ENCODE results near the gene ARFGAP1. TPM values are rescaled to one million over a fixed set of nuclear protein-coding genes. Genes with fewer than 3 reads are reported as not detected.

ARFGAP1 gene
- total and polyA plus RNA-seq, 2 of the 4 experiments (the other 2 are of a cell fraction): 59.1 to 194 TPM

- no peak overlapping the region for H2BK120ac ChIP-seq (ENCODE audit: low read depth, low read length)
- WGBS, 2 experiments (ENCODE audit: extremely low coverage in 2 of 2, insufficient read length in 1 of 2): 68% methylated on average over 7 of the region's 20 CpGs; no CpG with 5 or more reads in 1 of the 2 experiments
- no peak overlapping the region for H3K4me2 ChIP-seq (ENCODE audit: low read depth, low read length)
- in situ Hi-C loops (cut with MboI; ENCODE audit: low sequenced_read_pairs): no loop called here
- ATAC-seq (ENCODE audit: low read depth): no peak
- BruUV-seq (replicated peaks): no TSS peak
- no peak overlapping the region for H2AFZ ChIP-seq (replicated peaks; ENCODE audit: low read length, poor library complexity)
- intact Hi-C loops (cut with micrococcal nuclease): no loop called here
- TF ChIP-seq POLR2A (IDR thresholded peaks at IDR 0.05; ENCODE audit: low read depth, low read length): no peak
- TF ChIP-seq BHLHE40 (IDR thresholded peaks at IDR 0.05; ENCODE audit: low read depth, low read length): no peak
- TF ChIP-seq RAD21 (IDR thresholded peaks at IDR 0.05; ENCODE audit: low read length): no peak
- no peak for TF ChIP-seq CHD1 (IDR thresholded peaks at IDR 0.05; ENCODE audit: low read depth, low read length)
- TF ChIP-seq, protein P1, sequence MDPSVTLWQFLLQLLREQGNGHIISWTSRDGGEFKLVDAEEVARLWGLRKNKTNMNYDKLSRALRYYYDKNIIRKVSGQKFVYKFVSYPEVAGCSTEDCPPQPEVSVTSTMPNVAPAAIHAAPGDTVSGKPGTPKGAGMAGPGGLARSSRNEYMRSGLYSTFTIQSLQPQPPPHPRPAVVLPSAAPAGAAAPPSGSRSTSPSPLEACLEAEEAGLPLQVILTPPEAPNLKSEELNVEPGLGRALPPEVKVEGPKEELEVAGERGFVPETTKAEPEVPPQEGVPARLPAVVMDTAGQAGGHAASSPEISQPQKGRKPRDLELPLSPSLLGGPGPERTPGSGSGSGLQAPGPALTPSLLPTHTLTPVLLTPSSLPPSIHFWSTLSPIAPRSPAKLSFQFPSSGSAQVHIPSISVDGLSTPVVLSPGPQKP (IDR thresholded peaks at IDR 0.05; ENCODE audit: borderline replicate concordance, low read depth, low read length): no peak
- TF ChIP-seq MXI1 (IDR thresholded peaks at IDR 0.05; ENCODE audit: borderline replicate concordance, low read depth, low read length): no peak
- no peak for TF ChIP-seq MAFK (IDR thresholded peaks at IDR 0.05; ENCODE audit: low read depth, low read length)
- TF ChIP-seq CEBPB (IDR thresholded peaks at IDR 0.05; ENCODE audit: low read depth, low read length): no peak
- TF ChIP-seq, protein P2, sequence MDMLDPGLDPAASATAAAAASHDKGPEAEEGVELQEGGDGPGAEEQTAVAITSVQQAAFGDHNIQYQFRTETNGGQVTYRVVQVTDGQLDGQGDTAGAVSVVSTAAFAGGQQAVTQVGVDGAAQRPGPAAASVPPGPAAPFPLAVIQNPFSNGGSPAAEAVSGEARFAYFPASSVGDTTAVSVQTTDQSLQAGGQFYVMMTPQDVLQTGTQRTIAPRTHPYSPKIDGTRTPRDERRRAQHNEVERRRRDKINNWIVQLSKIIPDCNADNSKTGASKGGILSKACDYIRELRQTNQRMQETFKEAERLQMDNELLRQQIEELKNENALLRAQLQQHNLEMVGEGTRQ (IDR thresholded peaks at IDR 0.05; ENCODE audit: low read depth, low read length): no peak
- TF ChIP-seq NFE2L2 (IDR thresholded peaks at IDR 0.05; ENCODE audit: low read depth, low read length): no peak
- H3K23ac ChIP-seq (ENCODE audit: low read depth, low read length): no peak overlapping the region
- H4K5ac ChIP-seq (ENCODE audit: low read depth, low read length): no peak overlapping the region
- no peak overlapping the region for H2AK9ac ChIP-seq (replicated peaks; ENCODE audit: low read depth, low read length, poor library complexity)
- H3K79me1 ChIP-seq (ENCODE audit: low read depth in 1 of 2, low read length in 2 of 2): no peaks in the 10 kb centered on the region
- no peak overlapping the region for H4K91ac ChIP-seq (ENCODE audit: insufficient read depth, low read depth, low read length)
- no peak overlapping the region for H3K4me3 ChIP-seq (ENCODE audit: insufficient read depth, low read depth, low read length)
- H3K56ac ChIP-seq (ENCODE audit: extremely low read depth, insufficient read depth, low read length): no peak overlapping the region
- no peak overlapping the region for H3K14ac ChIP-seq (replicated peaks; ENCODE audit: low read depth, low read length)
- dilution Hi-C loops (cut with HindIII; ENCODE audit: low sequenced_read_pairs, unreplicated experiment): no loop called here
- H3K4me1 ChIP-seq (ENCODE audit: control insufficient read depth, insufficient read depth, low read length): no peaks in the 10 kb centered on the region
- CTCF ChIA-PET: no interaction called here
- no peaks in the 10 kb centered on the region for H4K20me1 ChIP-seq (ENCODE audit: insufficient read depth, low read length)
- H2AK5ac ChIP-seq (ENCODE audit: low read depth, low read length): no peak overlapping the region
- H3K27ac ChIP-seq (ENCODE audit: insufficient read depth, low read length): no peak overlapping the region
- H3K27me3 ChIP-seq (ENCODE audit: control insufficient read depth, insufficient read depth, low read length): peaks cover 19% of the 10 kb centered on the region
- no peak overlapping the region for H3K4ac ChIP-seq (ENCODE audit: low read depth, low read length)
- H2BK5ac ChIP-seq (ENCODE audit: low read depth, low read length, poor library complexity, severe bottlenecking): no peak overlapping the region
- peaks cover 6% of the 10 kb centered on the region for H3K9me3 ChIP-seq (ENCODE audit: control insufficient read depth, insufficient read depth, low read length)
- POLR2A ChIA-PET (ENCODE audit: unreplicated experiment): no interaction called here
- H2BK20ac ChIP-seq (ENCODE audit: low read depth, low read length): no peak overlapping the region
- DNase-seq: no peak
- H2BK15ac ChIP-seq (ENCODE audit: low read depth, low read length): no peak overlapping the region
- H4K8ac ChIP-seq (ENCODE audit: low read depth in 2 of 2, low read length in 2 of 2): no peak overlapping the region
- no peaks in the 10 kb centered on the region for H3K36me3 ChIP-seq (ENCODE audit: control insufficient read depth, insufficient read depth, low read length)
- H3K18ac ChIP-seq (ENCODE audit: low read depth, low read length): no peak overlapping the region
- H3K9me1 ChIP-seq (ENCODE audit: insufficient read depth, low read length): no peaks in the 10 kb centered on the region
- H3K9ac ChIP-seq (ENCODE audit: low read depth, low read length): no peak overlapping the region
Measured at GRCh38 chr20:63328026-63328700, 55.5 kb downstream of the ARFGAP1 start.
